Measurements from ENCODE around the gene RAB5IF.

- TF ChIP-seq CTCF (IDR thresholded peaks at IDR 0.05) (no peak), POLR2A (IDR thresholded peaks at IDR 0.05) (no peak)
Observed at GRCh38 chr20:36641506-36641843, 35.9 kb downstream of the RAB5IF start.
